Liver (tissue), 9 donors: ENCODE data around the gene FIBCD1. TPM values are rescaled to one million over a fixed set of nuclear protein-coding genes. Genes with fewer than 3 reads are reported as not detected.

Experiments
- DNase-seq: peaks from one replicate; pipeline ENCODE4 v3.0.0-alpha.2; 2017; ENCODE audit warnings: low spot score
- H3K27ac ChIP-seq, 2 donors: one replicate each; pipeline ENCODE4 v1.7.0; 2013; ENCODE audit warnings: inconsistent platforms in 2 of 2, low read length in 2 of 2, control low read depth in 1 of 2, low read depth in 1 of 2, mild to moderate bottlenecking in 1 of 2
- H3K27me3 ChIP-seq, 4 donors: one replicate each; pipeline versions ENCODE4 v1.6.1 to v1.7.0; 2013; ENCODE audit warnings: low read length in 3 of 4, inconsistent platforms in 1 of 4, mild to moderate bottlenecking in 1 of 4, moderate library complexity in 1 of 4; ENCODE audit not compliant: control insufficient read depth in 4 of 4, insufficient read depth in 4 of 4
- H3K36me3 ChIP-seq, 4 donors: one replicate each; pipeline versions ENCODE4 v1.6.1 to v1.7.0; 2013; ENCODE audit warnings: low read length in 3 of 4, mild to moderate bottlenecking in 3 of 4, low read depth in 1 of 4, moderate library complexity in 1 of 4; ENCODE audit not compliant: control insufficient read depth in 4 of 4, insufficient read depth in 3 of 4
- H3K4me1 ChIP-seq, 4 donors: one replicate each; pipeline versions ENCODE4 v1.6.1 to v1.7.0; 2013; ENCODE audit warnings: low read length in 3 of 4, mild to moderate bottlenecking in 3 of 4, moderate library complexity in 1 of 4; ENCODE audit not compliant: control insufficient read depth in 4 of 4, insufficient read depth in 4 of 4
- H3K4me3 ChIP-seq, 3 donors: one replicate each; pipeline versions ENCODE4 v1.6.1 to v1.7.0; 2013; ENCODE audit warnings: low read length in 3 of 3, control low read depth in 1 of 3, low read depth in 1 of 3, mild to moderate bottlenecking in 1 of 3
- H3K9ac ChIP-seq, 2 donors: one replicate each; pipeline ENCODE4 v1.7.0; 2013; ENCODE audit warnings: low read length in 2 of 2, mild to moderate bottlenecking in 2 of 2, moderate library complexity in 2 of 2, control low read depth in 1 of 2, low read depth in 1 of 2
- H3K9me3 ChIP-seq, 4 donors: one replicate each; pipeline versions ENCODE4 v1.6.1 to v1.7.0; 2013; ENCODE audit warnings: low read length in 3 of 4; ENCODE audit not compliant: control insufficient read depth in 4 of 4
- FOXA1 ChIP-seq: IDR thresholded peaks from 2 replicates; pipeline ENCODE4 v1.6.1; 2016; ENCODE audit warnings: antibody characterized with exemption
- FOXA2 ChIP-seq: IDR thresholded peaks from 2 replicates; pipeline ENCODE4 v1.6.1; 2016; ENCODE audit warnings: antibody characterized with exemption
- GABPA ChIP-seq, 2 donors: IDR thresholded peaks in 1 of 2; conservative IDR thresholded peaks in 1 of 2; 2 replicates each; pipeline ENCODE4 v1.6.1; 2016; ENCODE audit warnings: antibody characterized with exemption in 2 of 2, mild to moderate bottlenecking in 1 of 2, moderate library complexity in 1 of 2
- HNF4A ChIP-seq, 2 donors: conservative IDR thresholded peaks; 2 replicates each; pipeline ENCODE4 v1.6.1; 2016; ENCODE audit warnings: antibody characterized with exemption in 2 of 2, mild to moderate bottlenecking in 2 of 2
- HNF4G ChIP-seq: IDR thresholded peaks from 2 replicates; pipeline ENCODE4 v1.6.1; 2016; ENCODE audit warnings: antibody characterized with exemption
- JUND ChIP-seq, 2 donors: IDR thresholded peaks; 2 replicates each; pipeline ENCODE4 v1.6.1; 2016; ENCODE audit warnings: antibody characterized with exemption in 2 of 2
- RAD21 ChIP-seq, 2 donors: IDR thresholded peaks; 2 replicates each; pipeline ENCODE4 v1.6.1; 2016; ENCODE audit warnings: antibody characterized with exemption in 2 of 2, mild to moderate bottlenecking in 2 of 2
- REST ChIP-seq: IDR thresholded peaks from 2 replicates; pipeline ENCODE4 v1.6.1; 2016; ENCODE audit warnings: antibody characterized with exemption, mild to moderate bottlenecking
- RXRA ChIP-seq, 2 donors: IDR thresholded peaks; 2 replicates each; pipeline ENCODE4 v1.6.1; 2017 to 2018; ENCODE audit warnings: antibody characterized with exemption in 2 of 2, mild to moderate bottlenecking in 1 of 2
- SP1 ChIP-seq: IDR thresholded peaks from 2 replicates; pipeline ENCODE4 v1.6.1; 2018; ENCODE audit warnings: antibody characterized with exemption, mild to moderate bottlenecking
- YY1 ChIP-seq: IDR thresholded peaks from 2 replicates; pipeline ENCODE4 v1.6.1; 2016; ENCODE audit warnings: antibody characterized with exemption, mild to moderate bottlenecking
- WGBS: extraction: QIAGEN DNeasy Blood & Tissue Kit; methylation state at CpG from one replicate; pipeline ENCODE4 v1.1.7; 2013; 5-methylcytosine and 5-hydroxymethylcytosine counted together
- polyA plus RNA-seq, 2 donors: library from polyadenylated mRNA; stranded (reverse) in 1 of 2; unstranded in 1 of 2; fragments of 200-250 nt in 1 of 2; fragments of >200 nt in 1 of 2; fragmentation: Nextera tagmentation in 1 of 2; extraction: Ambion mirVana in 1 of 2; gene quantifications; one replicate each; pipeline versions ENCODE4 v1.2.1 to v1.2.3, GENCODE V29; 2013 to 2015
- total RNA-seq, 2 donors: library from RNA; depleted of rRNA; stranded (reverse); fragments of >200 nt; gene quantifications; one replicate each; pipeline ENCODE4 v1.2.3, GENCODE V29; 2014
- TF ChIP-seq, protein P1 (sequence below): IDR thresholded peaks from 2 replicates; pipeline ENCODE4 v1.6.1; 2016; ENCODE audit warnings: antibody characterized with exemption
- TF ChIP-seq, protein P2 (sequence below): IDR thresholded peaks from 2 replicates; pipeline ENCODE4 v1.6.1; 2016; ENCODE audit warnings: antibody characterized with exemption
- donor health status: healthy.
- donor health status: healthy.
- donor health status: healthy.
- donor health status: healthy.
- donor health status: healthy.

Gene FIBCD1
- total and polyA plus RNA-seq, 4 donors, result not detected

GRCh38 chr9:130856474-130856873, 82.6 kb downstream of the FIBCD1 start:
- TF ChIP-seq SP1 (no peak), REST (no peak), YY1 (no peak), FOXA2 (no peak), HNF4G (no peak), FOXA1 (no peak), RAD21 (IDR thresholded peaks at IDR 0.05) (no peak), JUND (IDR thresholded peaks at IDR 0.05) (no peak)
- TF ChIP-seq, protein P1, sequence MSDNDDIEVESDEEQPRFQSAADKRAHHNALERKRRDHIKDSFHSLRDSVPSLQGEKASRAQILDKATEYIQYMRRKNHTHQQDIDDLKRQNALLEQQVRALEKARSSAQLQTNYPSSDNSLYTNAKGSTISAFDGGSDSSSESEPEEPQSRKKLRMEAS, result no peak
- TF ChIP-seq, protein P2, sequence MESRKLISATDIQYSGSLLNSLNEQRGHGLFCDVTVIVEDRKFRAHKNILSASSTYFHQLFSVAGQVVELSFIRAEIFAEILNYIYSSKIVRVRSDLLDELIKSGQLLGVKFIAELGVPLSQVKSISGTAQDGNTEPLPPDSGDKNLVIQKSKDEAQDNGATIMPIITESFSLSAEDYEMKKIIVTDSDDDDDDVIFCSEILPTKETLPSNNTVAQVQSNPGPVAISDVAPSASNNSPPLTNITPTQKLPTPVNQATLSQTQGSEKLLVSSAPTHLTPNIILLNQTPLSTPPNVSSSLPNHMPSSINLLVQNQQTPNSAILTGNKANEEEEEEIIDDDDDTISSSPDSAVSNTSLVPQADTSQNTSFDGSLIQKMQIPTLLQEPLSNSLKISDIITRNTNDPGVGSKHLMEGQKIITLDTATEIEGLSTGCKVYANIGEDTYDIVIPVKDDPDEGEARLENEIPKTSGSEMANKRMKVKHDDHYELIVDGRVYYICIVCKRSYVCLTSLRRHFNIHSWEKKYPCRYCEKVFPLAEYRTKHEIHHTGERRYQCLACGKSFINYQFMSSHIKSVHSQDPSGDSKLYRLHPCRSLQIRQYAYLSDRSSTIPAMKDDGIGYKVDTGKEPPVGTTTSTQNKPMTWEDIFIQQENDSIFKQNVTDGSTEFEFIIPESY, result no peak
- H3K27ac ChIP-seq, result no peak overlapping the region
- 88% methylated on average over 8 of the region's 8 CpGs for WGBS
- peaks cover 3 to 19% (median 15%) of the 10 kb centered on the region in 4 donors for H3K36me3 ChIP-seq
- no peak overlapping the region for H3K9ac ChIP-seq
- no peaks in the 10 kb centered on the region for H3K27me3 ChIP-seq
- H3K9me3 ChIP-seq, result no peaks in the 10 kb centered on the region
- no peak for DNase-seq
- H3K4me3 ChIP-seq, result no peak overlapping the region
- H3K4me1 ChIP-seq, result no peaks in the 10 kb centered on the region

DNA sequence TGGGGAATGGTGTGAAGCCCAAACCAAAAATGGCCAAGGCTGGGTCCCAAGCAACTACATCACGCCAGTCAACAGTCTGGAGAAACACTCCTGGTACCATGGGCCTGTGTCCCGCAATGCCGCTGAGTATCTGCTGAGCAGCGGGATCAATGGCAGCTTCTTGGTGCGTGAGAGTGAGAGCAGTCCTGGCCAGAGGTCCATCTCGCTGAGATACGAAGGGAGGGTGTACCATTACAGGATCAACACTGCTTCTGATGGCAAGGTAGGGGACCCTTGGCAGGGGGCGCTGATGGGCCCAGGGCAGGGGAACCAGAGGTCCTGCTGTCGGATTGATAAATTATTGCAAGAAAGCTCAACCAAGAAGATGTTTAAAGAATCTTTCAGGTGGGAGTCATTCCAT, 84.2 kb downstream of the FIBCD1 start:
- H3K9me3 ChIP-seq, result no peaks in the 10 kb centered on the region
- no peak overlapping the region for H3K27ac ChIP-seq
- peaks cover 3 to 19% (median 12%) of the 10 kb centered on the region in 4 donors for H3K36me3 ChIP-seq
- no peak overlapping the region for H3K9ac ChIP-seq
- no peak for DNase-seq
- WGBS, result 97% methylated on average over 9 of the region's 9 CpGs
- no peaks in the 10 kb centered on the region for H3K4me1 ChIP-seq
- TF ChIP-seq, protein P1, result no peak
- TF ChIP-seq RAD21 (IDR thresholded peaks at IDR 0.05) (no peak), JUND (IDR thresholded peaks at IDR 0.05) (no peak), GABPA (IDR thresholded peaks at IDR 0.05 in 1 of 2, conservative IDR thresholded peaks at IDR 0.05 in 1 of 2) (no peak), REST (no peak), YY1 (no peak), HNF4A (conservative IDR thresholded peaks at IDR 0.05) (no peak), RXRA (IDR thresholded peaks at IDR 0.05) (no peak), FOXA1 (no peak)
- TF ChIP-seq, protein P2, result no peak
- no peaks in the 10 kb centered on the region for H3K27me3 ChIP-seq
- no peak overlapping the region for H3K4me3 ChIP-seq
